Head of caudate nucleus (tissue), 42 donors: ENCODE data around the gene DNM3.

Source experiments
- DNase-seq, 42 donors: peaks; one replicate each; pipeline versions ENCODE4 v3.0.0 to v3.0.0-alpha.2; 2020 to 2021; ENCODE audit warnings: mixed read lengths in 7 of 42
- intact Hi-C: fragments of 100-400 bp; cut with DNase I; formaldehyde crosslinking; loops from one replicate; pipeline ENCODE4 v1.15.0; 2022

DNM3 gene

DNA sequence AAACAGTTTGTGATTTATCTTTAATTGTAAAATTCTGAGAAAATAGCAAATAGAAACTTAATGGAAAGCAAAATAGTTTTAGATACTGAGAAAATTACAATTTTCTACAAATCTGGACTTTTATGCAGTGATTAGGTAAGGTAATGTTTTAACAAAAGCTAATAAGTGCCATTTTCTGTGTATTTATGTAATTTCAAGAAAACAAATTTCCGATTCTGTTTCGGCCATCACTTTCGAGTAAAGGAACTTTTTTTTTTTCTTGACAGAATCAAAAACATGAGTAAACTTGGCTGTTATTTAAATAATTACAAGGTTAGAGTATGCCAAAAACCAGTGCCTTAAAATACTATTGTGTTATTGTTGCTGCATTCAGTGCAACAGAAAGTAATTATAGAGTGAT, 298.8 kb downstream of the DNM3 start:
- no peak for DNase-seq
- intact Hi-C loops = no loop called here

DNA sequence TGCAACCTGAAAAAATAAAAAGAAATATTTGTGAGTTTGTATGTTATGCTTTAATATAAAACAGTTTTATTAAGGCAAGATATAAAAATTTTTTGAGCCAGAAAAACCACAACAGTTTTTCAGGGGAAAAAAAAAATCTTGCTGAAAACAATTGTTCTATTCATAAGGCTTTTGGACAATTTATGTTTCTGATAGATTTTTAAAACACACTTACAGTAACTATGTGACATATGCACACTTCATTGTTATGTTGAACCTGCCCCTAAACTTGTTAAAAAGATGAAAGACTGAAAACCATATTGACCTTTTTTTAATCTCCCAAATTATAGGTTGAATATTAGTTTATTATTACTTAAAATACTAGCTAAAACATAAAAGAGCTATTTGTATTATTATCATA, 299.3 kb downstream of the DNM3 start:
- DNase-seq = no peak
- intact Hi-C loops = no loop called here

DNA sequence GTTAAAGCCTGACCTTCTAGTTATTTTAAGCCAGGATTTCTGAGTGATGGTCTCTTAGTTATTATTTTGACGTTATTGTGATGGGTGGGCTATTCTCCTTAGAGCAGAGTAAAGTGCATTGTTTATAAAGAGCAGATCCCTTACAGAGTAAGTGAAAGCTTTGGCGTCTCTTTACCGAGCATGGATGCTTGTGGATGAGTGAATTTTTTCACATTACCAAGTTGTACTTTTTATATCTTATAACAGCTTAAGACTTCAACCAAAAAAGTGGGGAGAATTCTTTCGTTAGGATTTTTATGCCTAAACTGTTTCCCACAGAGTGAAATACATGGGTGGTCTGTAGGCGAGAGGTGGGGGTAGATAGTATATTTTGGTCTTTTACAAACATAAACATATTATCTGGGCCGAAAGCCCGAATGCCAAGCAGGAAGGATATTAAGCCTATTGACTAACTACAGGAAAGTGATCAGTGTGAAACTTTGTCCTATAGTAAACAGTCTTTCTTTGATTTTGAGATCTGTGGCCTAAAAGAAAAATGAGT, 300.1 kb downstream of the DNM3 start:
- DNase-seq = no peak
- intact Hi-C loops = no loop called here

DNA sequence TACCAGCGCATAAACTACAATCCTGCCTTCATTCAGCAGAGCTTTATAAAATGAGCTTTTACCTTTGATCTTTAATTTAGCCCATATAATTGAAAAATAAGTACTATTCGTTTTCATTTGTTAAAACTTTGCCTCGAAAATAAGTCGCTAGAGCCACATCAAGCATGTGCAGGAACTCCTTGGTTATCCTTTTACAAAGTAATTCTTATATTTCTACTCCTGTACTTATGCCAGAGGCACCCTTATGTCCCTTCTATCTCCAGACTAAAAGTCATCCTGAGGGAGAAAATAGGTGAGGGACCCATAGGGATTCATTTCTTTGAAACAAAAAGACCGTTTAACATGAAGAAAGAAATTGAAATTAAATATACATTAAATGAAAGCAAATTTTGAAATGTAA, 301.0 kb downstream of the DNM3 start:
- intact Hi-C loops = no loop called here
- no peak for DNase-seq

GRCh38 chr1:172143384-172144055, 302.2 kb downstream of the DNM3 start:
- no peak for DNase-seq
- intact Hi-C loops = no loop called here

DNA sequence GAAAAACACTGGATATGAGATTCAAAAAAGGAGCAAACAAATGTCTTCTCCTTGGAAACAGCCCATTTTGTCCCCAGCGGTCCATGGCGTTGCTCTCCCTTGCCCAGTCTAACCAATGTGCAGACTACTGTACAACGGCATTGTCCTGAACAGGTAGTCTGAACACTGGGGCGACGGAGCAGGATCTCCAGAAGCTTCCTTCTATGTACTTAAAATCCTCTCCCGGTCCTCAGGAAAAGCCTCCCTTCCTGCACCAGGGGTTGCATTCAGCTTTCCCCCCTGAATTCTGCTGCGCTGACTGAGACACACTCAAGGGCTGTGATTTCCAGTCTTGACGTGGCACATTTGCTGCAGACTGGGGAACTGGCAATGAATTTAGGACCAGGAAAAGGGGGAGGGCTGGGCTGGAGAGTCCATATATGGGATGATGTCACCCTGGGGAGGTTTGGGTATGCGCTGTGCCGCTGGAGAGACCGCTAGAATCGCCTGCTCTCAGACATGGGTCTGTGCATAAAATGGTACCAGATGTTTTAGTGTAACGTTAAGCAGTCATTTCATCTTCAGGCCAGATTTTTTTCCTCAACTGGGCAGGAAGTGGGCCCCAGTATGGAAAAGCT, 303.3 kb downstream of the DNM3 start:
- intact Hi-C loops = no loop called here
- no peak for DNase-seq

GRCh38 chr1:172145231-172145651, 303.9 kb downstream of the DNM3 start:
- no peak for DNase-seq
- intact Hi-C loops = no loop called here

GRCh38 chr1:172145656-172146055, 304.4 kb downstream of the DNM3 start:
- intact Hi-C loops = no loop called here
- DNase-seq = no peak

DNA sequence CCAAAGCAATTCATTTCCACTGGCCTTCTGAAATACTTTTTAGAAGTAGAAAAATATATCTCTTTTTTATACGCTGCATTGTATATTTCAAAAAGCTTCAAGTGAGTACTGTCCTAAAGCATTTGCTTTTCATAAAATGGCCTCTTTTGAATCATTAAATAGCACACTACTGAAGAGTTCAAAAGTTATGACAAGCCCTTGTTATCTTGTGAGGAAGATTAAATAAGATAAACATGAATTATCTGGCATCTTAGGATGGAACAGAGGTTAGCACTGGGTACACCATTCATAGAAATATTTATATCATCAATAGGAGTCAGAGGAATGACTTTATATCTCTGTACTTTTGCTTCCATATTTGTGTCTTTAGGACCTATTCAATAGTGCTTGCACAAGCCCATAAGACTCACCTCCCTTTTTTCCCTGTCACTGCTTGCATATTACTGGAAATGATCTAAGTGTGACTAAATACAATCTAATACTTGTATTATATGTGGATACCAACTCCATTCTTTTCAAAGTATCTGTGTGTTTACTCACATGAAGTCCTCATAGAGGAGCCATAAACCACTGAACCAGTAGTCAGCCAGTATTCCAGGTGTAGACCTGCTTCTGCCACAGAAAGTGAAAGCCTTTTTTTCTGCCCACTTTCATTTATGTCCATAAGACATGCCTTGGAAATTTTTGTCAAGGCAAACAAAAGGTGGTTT, 305.0 kb downstream of the DNM3 start:
- intact Hi-C loops = no loop called here
- no peak for DNase-seq

DNA sequence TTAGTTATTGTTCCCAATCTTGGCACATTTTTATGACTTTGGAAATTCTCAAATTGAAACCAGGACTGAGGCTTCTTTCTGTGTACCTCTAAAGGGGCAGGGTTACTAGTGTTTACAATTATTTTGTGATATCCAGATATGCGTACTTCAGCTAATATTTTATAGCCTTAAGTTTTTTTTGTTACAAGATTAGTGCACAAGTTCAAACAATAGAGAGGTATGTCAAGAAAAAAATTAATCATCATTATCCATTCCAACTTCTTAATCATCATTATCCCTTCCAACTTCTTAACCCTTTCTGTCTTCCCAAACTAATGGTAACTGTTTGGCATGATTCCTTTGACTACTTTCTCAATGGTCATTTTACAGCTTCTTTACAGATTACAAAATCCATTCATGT, 306.2 kb downstream of the DNM3 start:
- intact Hi-C loops = no loop called here

DNA sequence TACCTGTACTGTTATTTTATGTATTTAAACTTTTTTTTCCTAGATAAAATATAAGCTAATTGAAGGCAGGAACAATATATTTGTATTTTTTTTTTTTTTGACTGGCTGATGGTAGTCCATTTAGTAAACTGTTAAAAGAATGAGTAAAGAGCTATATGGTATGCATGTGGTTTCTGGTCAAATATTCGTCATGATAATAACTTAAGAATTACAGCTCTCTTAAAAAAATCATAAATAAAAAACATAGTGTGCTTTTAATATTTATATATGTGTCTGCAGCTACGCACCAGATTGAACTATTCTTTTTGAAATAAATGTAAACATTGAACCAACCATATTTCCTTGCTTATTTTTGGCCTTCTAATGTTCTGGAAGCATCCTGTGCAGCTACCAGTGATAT, 306.9 kb downstream of the DNM3 start:
- no peak for DNase-seq
- intact Hi-C loops = no loop called here

More for the DNA sequence above, 306.2 kb downstream of the DNM3 start:
- no peak for DNase-seq

DNA sequence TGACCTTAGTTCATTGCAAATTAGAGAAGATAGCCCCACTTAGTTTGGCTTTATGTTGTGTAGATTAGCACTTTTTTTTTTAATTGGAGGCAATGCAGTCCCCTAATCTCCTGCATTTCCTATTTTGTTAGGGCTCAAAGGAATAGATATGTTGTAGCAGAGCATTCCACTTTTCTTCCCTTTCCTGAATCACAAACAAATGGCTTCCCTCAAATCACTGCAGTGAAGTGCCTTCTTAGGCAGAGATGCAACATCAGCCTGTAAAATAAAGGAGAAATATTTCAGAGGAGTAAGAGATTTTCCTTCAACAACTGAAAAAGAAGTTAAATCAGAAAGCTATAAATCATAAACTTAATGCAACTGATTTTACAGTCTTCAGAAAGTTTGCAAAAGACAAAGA, 307.4 kb downstream of the DNM3 start:
- DNase-seq = no peak
- intact Hi-C loops = no loop called here

- no peak for DNase-seq
- intact Hi-C loops = no loop called here
Measured at GRCh38 chr1:172149346-172149745, 308.0 kb downstream of the DNM3 start.

GRCh38 chr1:172154551-172154950, 313.3 kb downstream of the DNM3 start:
- DNase-seq = no peak
- intact Hi-C loops = no loop called here

DNA sequence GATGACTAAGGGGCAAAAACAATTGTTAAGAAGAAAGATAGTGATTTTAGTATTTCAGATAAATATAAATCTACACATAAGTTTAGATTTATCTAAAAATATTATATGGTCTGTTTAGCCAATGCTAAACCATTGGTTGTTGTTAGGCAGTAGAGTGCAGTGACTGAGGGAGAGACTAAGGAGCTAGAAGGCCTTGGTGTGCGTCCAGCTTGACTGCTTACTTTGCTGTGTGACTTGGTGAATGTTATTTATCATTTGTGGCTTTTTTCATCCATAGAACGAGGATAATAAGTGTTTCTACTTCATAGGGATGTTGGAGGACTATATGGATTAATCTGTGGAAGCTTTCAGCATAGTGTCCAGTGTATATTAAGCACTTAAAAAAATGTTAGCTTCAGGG, 314.5 kb downstream of the DNM3 start:
- no peak for DNase-seq
- intact Hi-C loops = no loop called here

GRCh38 chr1:172162236-172162635, 320.9 kb downstream of the DNM3 start:
- intact Hi-C loops = no loop called here

DNA sequence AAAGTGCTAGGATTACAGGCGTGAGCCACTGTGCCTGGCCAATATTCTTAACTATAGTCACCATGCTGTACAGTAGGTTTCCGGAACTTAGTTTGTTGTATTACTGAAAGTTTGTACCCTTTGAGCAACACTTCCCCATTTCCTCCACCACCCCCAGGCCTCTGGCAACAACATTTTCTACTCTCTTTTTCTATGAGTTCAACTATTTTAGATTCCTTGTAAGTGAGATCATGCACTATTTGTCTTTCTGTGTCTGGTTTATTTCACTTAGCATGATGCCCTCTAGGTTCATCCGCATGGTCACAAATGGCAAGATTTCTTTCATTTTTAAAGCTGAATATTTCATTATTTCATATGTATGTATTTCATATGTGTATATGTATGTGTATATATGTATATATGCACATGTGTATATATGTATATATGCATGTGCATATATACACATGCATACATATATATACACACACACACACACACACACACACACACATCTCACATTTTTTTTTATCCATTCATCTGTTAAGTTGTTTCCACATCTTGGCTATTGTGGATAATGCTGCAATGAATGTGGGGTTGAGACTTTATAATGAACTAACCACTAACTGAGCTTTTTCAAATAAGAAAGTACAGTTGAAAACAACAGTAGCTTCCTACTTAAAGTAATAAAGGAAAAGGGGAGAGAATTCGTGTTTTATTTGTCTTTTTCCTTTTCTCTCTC, 322.4 kb downstream of the DNM3 start:
- no peak for DNase-seq
- intact Hi-C loops = no loop called here

More at GRCh38 chr1:172162236-172162635, 320.9 kb downstream of the DNM3 start:
- no peak for DNase-seq

GRCh38 chr1:172165403-172165802, 324.1 kb downstream of the DNM3 start:
- intact Hi-C loops = no loop called here
- no peak for DNase-seq

- intact Hi-C loops = no loop called here
- peak in 26 of 42 donors; percentile 12 to 75 (median 36) for DNase-seq
Measured at GRCh38 chr1:172167796-172168596, 326.7 kb downstream of the DNM3 start.
